Peyer's patch (tissue), 4 donors: Measurements from ENCODE around the gene WSB2. TPM values are rescaled to one million over a fixed set of nuclear protein-coding genes. Genes with fewer than 3 reads are reported as not detected.
A peak's percentile ranks its signal among the peaks of the same experiment; 100 is the strongest.

Experiments
- DNase-seq, 3 donors: peaks; one replicate each; pipeline ENCODE4 v3.0.0-alpha.2; 2017 to 2019
- H3K27ac ChIP-seq, 4 donors: fragments of 200-600 bp; sonication (generic); one replicate each; pipeline ENCODE4 v1.5.1; 2016 to 2019
- H3K27me3 ChIP-seq, 2 donors: fragments of 200-600 bp; sonication (generic); one replicate each; pipeline ENCODE4 v1.5.1; 2019
- H3K36me3 ChIP-seq, 3 donors: fragments of 200-600 bp; sonication (generic); one replicate each; pipeline ENCODE4 v1.5.1; 2016 to 2019
- H3K4me1 ChIP-seq, 4 donors: fragments of 200-600 bp; sonication (generic); one replicate each; pipeline ENCODE4 v1.5.1; 2016 to 2019
- H3K4me3 ChIP-seq, 4 donors: fragments of 200-600 bp; sonication (generic); 1 replicate in 3 of 4; 2 replicates in 1 of 4; pipeline ENCODE4 v1.5.1; 2016 to 2019; ENCODE audit warnings: mild to moderate bottlenecking in 1 of 4
- H3K9me3 ChIP-seq, 4 donors: fragments of 200-600 bp; sonication (generic); one replicate each; pipeline ENCODE4 v1.5.1; 2016 to 2019; ENCODE audit warnings: mild to moderate bottlenecking in 1 of 4
- POLR2A ChIP-seq, 2 donors: fragments of 450-650 bp; IDR thresholded peaks; one replicate each; pipeline ENCODE4 v1.5.1; 2017; ENCODE audit warnings: antibody characterized with exemption in 2 of 2, mild to moderate bottlenecking in 2 of 2, moderate library complexity in 2 of 2
- total RNA-seq, 4 donors: library from RNA; depleted of rRNA; stranded (reverse); fragments of >200 nt; gene quantifications; one replicate each; pipeline ENCODE4 v1.1.0, GENCODE V29; 2016
- TF ChIP-seq, protein P1 (sequence below), 6 experiments: fragments of 450-650 bp in 4 of 6; fragments of 200-600 bp in 2 of 6; sonication (generic) in 1 of 6; IDR thresholded peaks; one replicate each; pipeline ENCODE4 v1.5.1; 2017 to 2019; ENCODE audit warnings: antibody characterized with exemption in 6 of 6, mild to moderate bottlenecking in 3 of 6, moderate library complexity in 1 of 6

The WSB2 gene
- total RNA-seq, 4 donors from 2014 or later: 76.7 to 146 (median 110) TPM

DNA sequence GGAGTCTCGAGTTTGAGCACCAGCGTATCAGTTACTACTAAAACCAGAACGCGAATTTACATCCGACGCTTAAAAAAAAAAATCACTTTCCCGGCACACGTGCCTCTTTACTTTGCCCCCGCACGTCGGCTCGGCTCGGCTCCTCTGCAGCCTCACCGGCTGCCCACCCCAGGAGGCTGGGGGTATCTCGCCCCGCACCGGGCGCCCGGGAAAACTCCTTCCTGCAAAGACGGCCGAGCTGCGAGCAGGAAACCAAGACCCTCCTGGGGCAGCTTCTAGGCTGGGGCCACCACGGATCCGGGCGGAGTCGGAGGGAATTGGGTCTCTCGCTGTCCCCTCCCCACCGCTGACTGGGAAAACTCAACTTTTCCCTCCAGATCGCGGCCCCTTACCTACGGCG lies 42.2 kb upstream of the WSB2 start:
- peak overlapping the region; percentile 56 to 95 (median 74) for H3K4me3 ChIP-seq
- peaks cover 0 to 37% (median 0%) of the 10 kb centered on the region in 4 donors for H3K4me1 ChIP-seq
- H3K27ac ChIP-seq: peak overlapping the region; percentile 43 to 95 (median 87)
- H3K36me3 ChIP-seq: peaks cover 0 to 6% (median 0%) of the 10 kb centered on the region in 3 donors
- H3K27me3 ChIP-seq: no peaks in the 10 kb centered on the region
- DNase-seq: peak in 1 of 3 donors; percentile 68
- H3K9me3 ChIP-seq: no peaks in the 10 kb centered on the region
- TF ChIP-seq, protein P1, sequence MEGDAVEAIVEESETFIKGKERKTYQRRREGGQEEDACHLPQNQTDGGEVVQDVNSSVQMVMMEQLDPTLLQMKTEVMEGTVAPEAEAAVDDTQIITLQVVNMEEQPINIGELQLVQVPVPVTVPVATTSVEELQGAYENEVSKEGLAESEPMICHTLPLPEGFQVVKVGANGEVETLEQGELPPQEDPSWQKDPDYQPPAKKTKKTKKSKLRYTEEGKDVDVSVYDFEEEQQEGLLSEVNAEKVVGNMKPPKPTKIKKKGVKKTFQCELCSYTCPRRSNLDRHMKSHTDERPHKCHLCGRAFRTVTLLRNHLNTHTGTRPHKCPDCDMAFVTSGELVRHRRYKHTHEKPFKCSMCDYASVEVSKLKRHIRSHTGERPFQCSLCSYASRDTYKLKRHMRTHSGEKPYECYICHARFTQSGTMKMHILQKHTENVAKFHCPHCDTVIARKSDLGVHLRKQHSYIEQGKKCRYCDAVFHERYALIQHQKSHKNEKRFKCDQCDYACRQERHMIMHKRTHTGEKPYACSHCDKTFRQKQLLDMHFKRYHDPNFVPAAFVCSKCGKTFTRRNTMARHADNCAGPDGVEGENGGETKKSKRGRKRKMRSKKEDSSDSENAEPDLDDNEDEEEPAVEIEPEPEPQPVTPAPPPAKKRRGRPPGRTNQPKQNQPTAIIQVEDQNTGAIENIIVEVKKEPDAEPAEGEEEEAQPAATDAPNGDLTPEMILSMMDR (IDR thresholded peaks at IDR 0.05): no peak
- no peak for TF ChIP-seq POLR2A (IDR thresholded peaks at IDR 0.05)

DNA sequence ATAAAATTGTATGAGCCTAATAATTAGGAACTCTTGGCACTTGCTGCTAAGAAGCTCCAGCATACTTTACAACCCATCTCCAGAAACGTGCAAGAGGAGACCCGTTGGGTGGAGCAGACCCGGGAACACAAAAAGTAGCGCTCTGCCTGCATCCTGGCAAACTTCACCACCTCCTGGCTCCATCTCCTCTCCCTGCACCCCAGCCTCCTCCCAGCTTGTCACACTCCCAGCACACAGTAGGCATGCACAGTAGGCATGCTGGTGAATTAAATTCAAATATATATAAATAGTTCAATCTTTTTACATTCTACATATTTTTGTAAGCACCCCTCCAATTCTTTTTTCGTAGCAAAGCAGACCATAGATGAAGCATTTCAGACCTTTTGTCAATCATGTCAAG lies 41.6 kb upstream of the WSB2 start:
- H3K4me1 ChIP-seq: peaks cover 0 to 37% (median 0%) of the 10 kb centered on the region in 4 donors
- peak overlapping the region in 3 of 4 donors; percentile 82 to 95 (median 92) for H3K27ac ChIP-seq
- no peaks in the 10 kb centered on the region for H3K9me3 ChIP-seq
- peak overlapping the region in 3 of 4 donors; percentile 56 to 95 (median 86) for H3K4me3 ChIP-seq
- no peak for TF ChIP-seq POLR2A (IDR thresholded peaks at IDR 0.05)
- TF ChIP-seq, protein P1 (IDR thresholded peaks at IDR 0.05): no peak
- DNase-seq: no peak
- H3K27me3 ChIP-seq: no peaks in the 10 kb centered on the region
- peaks cover 0 to 6% (median 0%) of the 10 kb centered on the region in 3 donors for H3K36me3 ChIP-seq

DNA sequence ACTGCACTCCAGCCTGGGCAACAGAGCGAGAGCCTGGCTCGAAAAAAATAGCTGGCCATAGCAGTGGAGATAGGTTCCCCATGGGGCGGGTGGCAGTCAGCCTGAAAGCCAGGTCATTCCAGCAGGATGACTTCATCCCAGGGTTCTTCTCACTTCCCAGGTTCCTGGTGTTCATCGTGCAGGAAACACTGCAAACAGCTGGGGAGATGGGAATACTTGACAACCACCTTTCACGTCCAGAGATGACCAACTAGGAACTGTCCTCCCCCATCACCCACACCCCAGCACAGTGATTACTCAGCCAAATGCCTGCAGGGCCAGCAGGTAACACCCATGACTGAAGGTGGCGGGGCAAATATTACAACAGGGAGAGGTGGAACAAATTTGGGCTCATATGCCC lies 41.1 kb upstream of the WSB2 start:
- peaks cover 0 to 6% (median 0%) of the 10 kb centered on the region in 3 donors for H3K36me3 ChIP-seq
- no peaks in the 10 kb centered on the region for H3K27me3 ChIP-seq
- H3K4me1 ChIP-seq: peaks cover 0 to 37% (median 0%) of the 10 kb centered on the region in 4 donors
- peak in 1 of 3 donors; percentile 65 for DNase-seq
- peak overlapping the region in 2 of 4 donors; percentile 86 to 95 for H3K4me3 ChIP-seq
- H3K27ac ChIP-seq: peak overlapping the region in 1 of 4 donors; percentile 95
- TF ChIP-seq POLR2A (IDR thresholded peaks at IDR 0.05): peak in 1 of 2 donors; percentile 56
- TF ChIP-seq, protein P1 (IDR thresholded peaks at IDR 0.05): peak in 1 of 6 experiments; percentile 7
- H3K9me3 ChIP-seq: no peaks in the 10 kb centered on the region

DNA sequence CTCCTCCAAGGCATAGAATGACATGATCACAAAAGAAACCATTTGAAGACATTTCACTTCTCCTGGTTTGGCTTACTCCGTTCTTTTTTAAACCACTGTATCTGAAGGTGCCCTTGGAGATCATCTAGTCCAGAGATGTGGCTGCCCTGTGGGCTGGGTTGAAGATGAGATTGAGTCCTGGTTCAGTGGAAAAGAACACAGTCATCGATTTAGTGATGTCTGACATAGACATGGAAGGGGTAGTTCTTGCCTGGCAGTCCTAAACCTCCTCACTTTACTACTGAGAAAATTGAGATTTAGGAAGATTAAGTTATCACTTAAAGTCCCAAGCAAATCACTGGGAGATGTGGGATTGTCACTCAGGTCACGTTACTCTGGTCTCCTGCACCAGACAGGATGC lies 40.1 kb upstream of the WSB2 start:
- Histone ChIP-seq H3K4me3 (no peak overlapping the region), H3K4me1 (peaks cover 0 to 37% (median 0%) of the 10 kb centered on the region in 4 donors), H3K9me3 (no peaks in the 10 kb centered on the region), H3K27ac (no peak overlapping the region), H3K27me3 (no peaks in the 10 kb centered on the region), H3K36me3 (peaks cover 0 to 6% (median 0%) of the 10 kb centered on the region in 3 donors)
- no peak for DNase-seq
- TF ChIP-seq, protein P1 (IDR thresholded peaks at IDR 0.05): no peak
- no peak for TF ChIP-seq POLR2A (IDR thresholded peaks at IDR 0.05)

DNA sequence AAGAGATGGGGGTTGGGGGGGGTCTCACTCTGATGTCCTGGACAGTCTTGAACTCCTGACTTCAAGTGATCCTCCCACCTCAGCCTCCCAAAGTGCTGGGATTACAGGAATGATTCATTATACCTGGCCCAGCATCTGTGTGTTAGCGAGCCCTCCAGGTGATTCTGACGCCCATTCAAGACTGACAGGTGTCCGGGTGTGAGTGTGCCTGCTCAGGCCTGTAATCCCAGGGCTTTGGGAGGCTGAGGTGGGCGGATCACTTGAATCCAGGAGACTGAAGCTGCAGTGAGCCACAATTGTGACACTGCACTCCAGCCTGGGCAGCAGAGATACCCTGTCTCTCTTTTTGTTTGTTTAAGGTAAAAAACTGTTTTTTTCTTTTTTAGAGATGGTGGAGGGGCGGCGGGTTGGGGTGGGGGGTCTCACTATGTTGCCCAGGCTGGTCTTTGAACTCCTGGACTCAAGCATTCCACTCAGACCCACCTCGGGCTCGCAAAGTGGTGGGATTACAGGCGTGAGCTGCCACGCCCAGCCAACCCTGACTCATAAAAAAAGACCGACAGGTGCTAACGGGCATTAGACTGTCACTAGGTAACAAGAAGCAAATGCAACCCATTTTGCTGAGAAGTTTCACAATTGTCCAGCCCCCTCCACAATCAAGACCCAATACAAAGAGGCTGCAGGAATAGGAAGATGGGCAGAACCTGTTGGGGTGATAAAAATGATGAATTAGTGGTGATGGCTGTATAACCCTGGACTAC lies 38.1 kb upstream of the WSB2 start:
- no peak for TF ChIP-seq POLR2A (IDR thresholded peaks at IDR 0.05)
- TF ChIP-seq, protein P1 (IDR thresholded peaks at IDR 0.05): no peak
- peak in 2 of 3 donors; percentile 53 to 64 for DNase-seq
- Histone ChIP-seq H3K4me3 (no peak overlapping the region), H3K36me3 (peaks cover 0 to 18% (median 0%) of the 10 kb centered on the region in 3 donors), H3K27me3 (no peaks in the 10 kb centered on the region), H3K9me3 (no peaks in the 10 kb centered on the region), H3K27ac (peak overlapping the region in 3 of 4 donors; percentile 45 to 79 (median 46)), H3K4me1 (peaks cover 0 to 30% (median 0%) of the 10 kb centered on the region in 4 donors)
